Suprapubic skin (tissue), 3 donors: ENCODE data around the gene CCDC167.

Experiments
- EP300 ChIP-seq: sonication (generic); formaldehyde crosslinking; IDR thresholded peaks from one replicate; pipeline ENCODE4 v1.6.1; 2017; ENCODE audit warnings: antibody characterized with exemption
- TF ChIP-seq, protein P1 (sequence below), 2 donors: fragments of 200-600 bp in 1 of 2; fragments of 450-650 bp in 1 of 2; sonication (generic) in 1 of 2; IDR thresholded peaks; one replicate each; pipeline ENCODE4 v1.5.1; 2016 to 2019; ENCODE audit warnings: antibody characterized with exemption in 2 of 2, mild to moderate bottlenecking in 1 of 2, moderate library complexity in 1 of 2

- TF ChIP-seq, protein P1, sequence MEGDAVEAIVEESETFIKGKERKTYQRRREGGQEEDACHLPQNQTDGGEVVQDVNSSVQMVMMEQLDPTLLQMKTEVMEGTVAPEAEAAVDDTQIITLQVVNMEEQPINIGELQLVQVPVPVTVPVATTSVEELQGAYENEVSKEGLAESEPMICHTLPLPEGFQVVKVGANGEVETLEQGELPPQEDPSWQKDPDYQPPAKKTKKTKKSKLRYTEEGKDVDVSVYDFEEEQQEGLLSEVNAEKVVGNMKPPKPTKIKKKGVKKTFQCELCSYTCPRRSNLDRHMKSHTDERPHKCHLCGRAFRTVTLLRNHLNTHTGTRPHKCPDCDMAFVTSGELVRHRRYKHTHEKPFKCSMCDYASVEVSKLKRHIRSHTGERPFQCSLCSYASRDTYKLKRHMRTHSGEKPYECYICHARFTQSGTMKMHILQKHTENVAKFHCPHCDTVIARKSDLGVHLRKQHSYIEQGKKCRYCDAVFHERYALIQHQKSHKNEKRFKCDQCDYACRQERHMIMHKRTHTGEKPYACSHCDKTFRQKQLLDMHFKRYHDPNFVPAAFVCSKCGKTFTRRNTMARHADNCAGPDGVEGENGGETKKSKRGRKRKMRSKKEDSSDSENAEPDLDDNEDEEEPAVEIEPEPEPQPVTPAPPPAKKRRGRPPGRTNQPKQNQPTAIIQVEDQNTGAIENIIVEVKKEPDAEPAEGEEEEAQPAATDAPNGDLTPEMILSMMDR (IDR thresholded peaks at IDR 0.05): no peak
- no peak for TF ChIP-seq EP300
These were observed 18.6 kb downstream of the CCDC167 start for GRCh38 chr6:37480951-37481534.
